Psoas muscle (tissue), 8 donors: ENCODE results near the gene PKD1. TPM values are rescaled to one million over a fixed set of nuclear protein-coding genes. Genes with fewer than 3 reads are reported as not detected.

Source experiments
- ATAC-seq, 4 donors: fragments of 200-7000 bp; cut with Tn5 transposase; one replicate each; pipeline ENCODE4 v1.9.1; 2020; ENCODE audit warnings: moderate library complexity in 3 of 4, mild to moderate bottlenecking in 2 of 4
- DNase-seq, 2 donors: peaks; one replicate each; pipeline ENCODE4 v3.0.0-alpha.2; 2020
- H3K27ac ChIP-seq: fragments of 200-600 bp; one replicate; pipeline ENCODE4 v1.8.0; 2022
- H3K27me3 ChIP-seq, 3 donors: fragments of 200-600 bp in 1 of 3; one replicate each; pipeline versions ENCODE4 v1.6.1 to v1.8.0; 2013 to 2022; ENCODE audit warnings: low read length in 2 of 3, mild to moderate bottlenecking in 2 of 3, moderate library complexity in 1 of 3; ENCODE audit not compliant: insufficient read depth in 3 of 3
- H3K36me3 ChIP-seq, 2 donors: fragments of 200-600 bp in 1 of 2; one replicate each; pipeline versions ENCODE4 v1.6.1 to v1.8.0; 2013 to 2022; ENCODE audit warnings: low read depth in 1 of 2, mild to moderate bottlenecking in 1 of 2, moderate library complexity in 1 of 2; ENCODE audit not compliant: insufficient read depth in 1 of 2
- H3K4me1 ChIP-seq: fragments of 200-600 bp; one replicate; pipeline ENCODE4 v1.8.0; 2022
- H3K4me3 ChIP-seq: fragments of 200-600 bp; one replicate; pipeline ENCODE4 v1.8.0; 2022; ENCODE audit warnings: mild to moderate bottlenecking
- H3K9me3 ChIP-seq: fragments of 200-600 bp; one replicate; pipeline ENCODE4 v1.8.0; 2022
- CTCF ChIP-seq: fragments of 200-600 bp; IDR thresholded peaks from one replicate; pipeline ENCODE4 v1.8.0; 2022; ENCODE audit warnings: antibody characterized with exemption
- WGBS, 3 donors: extraction: QIAGEN DNeasy Blood & Tissue Kit; methylation state at CpG; one replicate each; pipeline versions ENCODE4 v1.1.6 to v1.1.7; 2013; 5-methylcytosine and 5-hydroxymethylcytosine counted together
- intact Hi-C, 2 donors: fragments of 100-400 bp; cut with DNase I; formaldehyde crosslinking; loops; one replicate each; pipeline versions ENCODE4 v1.11.0 to v1.14.2; 2022
- polyA plus RNA-seq, 3 donors: library from polyadenylated mRNA; stranded (reverse); fragments of 200-250 nt; gene quantifications; one replicate each; pipeline ENCODE4 v1.2.3, GENCODE V29; 2013
- total RNA-seq, 4 donors: library from RNA; stranded (reverse); fragmentation: NEBNext Ultra II Directional in 2 of 4; extraction: Animal tissue kit (Norgen Biotek cat#: 25700) in 2 of 4; gene quantifications; one replicate each; pipeline versions ENCODE4 v1.2.1 to v1.2.4, GENCODE V29; 2021 to 2023
- donor health status: healthy with polysubstance abuse.
- donor health status: DM: no; HTN: no; CAD: no; lungs with moderate emphysema.
- donor health status: Bipolar disorder and iron deficiency.
- donor health status: healthy.
- donor health status: DM: yes; HTN: yes; CAD: no.
- donor health status: DM: no; HTN: no; CAD: no.
- donor health status: DM: no; HTN: no; CAD: no.
- donor health status: DM: yes; HTN: yes; CAD: no.

Gene PKD1
- total and polyA plus RNA-seq, 7 donors, result 33.9 to 123 (median 74.1) TPM

GRCh38 chr16:2083876-2084780 lies 51.6 kb downstream of the PKD1 start:
- H3K4me1 ChIP-seq, result no peaks in the 10 kb centered on the region
- intact Hi-C loops, result no loop called here
- no peaks in the 10 kb centered on the region for H3K27me3 ChIP-seq
- TF ChIP-seq CTCF, result no peak
- peaks cover 0 to 99% of the 10 kb centered on the region in 2 donors for H3K36me3 ChIP-seq
- no peak overlapping the region for H3K4me3 ChIP-seq
- H3K27ac ChIP-seq, result peak overlapping the region; percentile 4
- no peaks in the 10 kb centered on the region for H3K9me3 ChIP-seq
- 86 to 90% (median 89%) methylated on average over 44 of the region's 44 CpGs for WGBS, 3 donors
- ATAC-seq, result no peak
- DNase-seq, result no peak

- DNase-seq, result no peak
- Histone ChIP-seq H3K9me3 (no peaks in the 10 kb centered on the region), H3K4me3 (no peak overlapping the region), H3K36me3 (peaks cover 0 to 99% of the 10 kb centered on the region in 2 donors), H3K27ac (peak overlapping the region; percentile 4), H3K4me1 (no peaks in the 10 kb centered on the region), H3K27me3 (no peaks in the 10 kb centered on the region)
- intact Hi-C loops, result no loop called here
- WGBS, 3 donors, result 84 to 88% (median 84%) methylated on average over 18 to 19 of the region's 19 CpGs
- TF ChIP-seq CTCF, result no peak
- no peak for ATAC-seq
Observed at GRCh38 chr16:2083409-2083808, 52.3 kb downstream of the PKD1 start.

- WGBS, 3 donors, result 76 to 81% (median 80%) methylated on average over 16 of the region's 16 CpGs
- intact Hi-C loops, result no loop called here
- Histone ChIP-seq H3K36me3 (peaks cover 0 to 98% of the 10 kb centered on the region in 2 donors), H3K9me3 (no peaks in the 10 kb centered on the region), H3K4me1 (no peaks in the 10 kb centered on the region), H3K27me3 (no peaks in the 10 kb centered on the region), H3K4me3 (no peak overlapping the region), H3K27ac (no peak overlapping the region)
- TF ChIP-seq CTCF, result no peak
- no peak for ATAC-seq
- no peak for DNase-seq
Observed at GRCh38 chr16:2082983-2083364, 52.7 kb downstream of the PKD1 start.

- WGBS, 3 donors, result 81 to 85% (median 82%) methylated on average over 29 to 32 of the region's 32 CpGs
- H3K27ac ChIP-seq, result no peak overlapping the region
Observed at GRCh38 chr16:2082171-2082982, 53.3 kb downstream of the PKD1 start.

More at GRCh38 chr16:2082171-2082982, 53.3 kb downstream of the PKD1 start:
- Histone ChIP-seq H3K36me3 (peaks cover 0 to 98% of the 10 kb centered on the region in 2 donors), H3K4me3 (no peak overlapping the region), H3K27me3 (no peaks in the 10 kb centered on the region), H3K9me3 (no peaks in the 10 kb centered on the region), H3K4me1 (no peaks in the 10 kb centered on the region)
- intact Hi-C loops, result no loop called here
- DNase-seq (no peak), ATAC-seq (no peak)
- no peak for TF ChIP-seq CTCF
